GM21825 (cell line): Measurements from ENCODE around the gene PHOX2A.

Experiments used
- ATAC-seq: cut with Tn5 transposase; IDR thresholded peaks from one replicate; pipeline ENCODE4 v1.9.1; 2021; ENCODE audit warnings: mild to moderate bottlenecking, moderate library complexity; ENCODE audit not compliant: unreplicated experiment

Gene PHOX2A

DNA sequence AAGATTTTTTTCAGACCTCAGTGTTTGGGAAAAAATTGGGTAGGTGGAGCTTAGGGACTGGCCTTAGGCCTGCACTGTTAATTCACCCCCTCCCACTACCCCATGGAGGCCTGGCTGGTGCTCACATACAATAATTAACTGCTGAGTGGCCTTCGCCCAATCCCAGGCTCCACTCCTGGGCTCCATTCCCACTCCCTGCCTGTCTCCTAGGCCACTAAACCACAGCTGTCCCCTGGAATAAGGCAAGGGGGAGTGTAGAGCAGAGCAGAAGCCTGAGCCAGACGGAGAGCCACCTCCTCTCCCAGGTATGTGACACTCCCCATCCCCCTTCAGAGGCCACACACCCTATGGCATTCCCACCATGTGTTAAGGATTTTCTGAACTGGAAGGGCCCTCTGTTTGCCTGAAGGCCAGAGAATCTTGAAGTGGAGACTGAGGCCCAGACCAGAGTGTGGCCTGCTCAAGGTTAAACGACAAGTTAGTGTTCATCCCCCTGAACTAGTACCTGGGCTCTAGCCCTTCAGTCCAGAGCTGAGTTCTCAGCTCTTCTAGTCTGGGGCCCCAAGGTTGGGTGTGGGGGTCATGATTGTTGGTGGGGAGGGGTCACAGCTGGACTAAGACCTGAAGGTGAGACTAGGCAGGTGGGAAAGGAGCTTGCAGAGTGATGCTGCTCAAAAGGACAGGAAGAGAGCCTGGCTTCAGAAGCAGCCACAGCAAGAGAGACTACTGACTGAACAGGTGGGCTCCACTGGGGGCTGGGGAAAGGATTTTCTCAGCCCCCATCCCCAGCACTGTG is 54.3 kb downstream of the PHOX2A start:
- ATAC-seq = no peak
